ENCODE results near the gene PPP2R3B. TPM values are rescaled to one million over a fixed set of nuclear protein-coding genes. Genes with fewer than 3 reads are reported as not detected.

Gene PPP2R3B
- total RNA-seq, 1 donor, result 9.1 TPM

DNA sequence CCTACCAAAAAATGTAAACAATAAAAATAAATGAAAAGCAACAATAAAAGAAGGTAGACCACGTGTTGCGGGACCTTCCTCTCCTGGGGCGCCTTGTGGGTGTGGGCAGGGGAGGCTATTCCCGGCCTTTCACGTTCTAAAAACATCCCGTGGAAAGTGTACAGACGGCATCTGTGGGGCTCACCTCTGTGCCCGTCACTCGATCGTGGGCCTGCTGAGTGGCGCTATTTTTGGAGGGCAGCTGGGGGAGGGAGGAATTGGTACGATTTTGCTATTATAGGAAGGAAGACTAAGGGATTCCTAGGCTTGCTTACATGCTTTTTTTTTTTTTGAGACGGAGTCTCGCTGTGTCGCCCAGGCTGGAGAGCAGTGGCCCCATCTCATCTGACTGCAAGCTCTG lies 13.6 kb upstream of the PPP2R3B start:
- TF ChIP-seq, protein P1, sequence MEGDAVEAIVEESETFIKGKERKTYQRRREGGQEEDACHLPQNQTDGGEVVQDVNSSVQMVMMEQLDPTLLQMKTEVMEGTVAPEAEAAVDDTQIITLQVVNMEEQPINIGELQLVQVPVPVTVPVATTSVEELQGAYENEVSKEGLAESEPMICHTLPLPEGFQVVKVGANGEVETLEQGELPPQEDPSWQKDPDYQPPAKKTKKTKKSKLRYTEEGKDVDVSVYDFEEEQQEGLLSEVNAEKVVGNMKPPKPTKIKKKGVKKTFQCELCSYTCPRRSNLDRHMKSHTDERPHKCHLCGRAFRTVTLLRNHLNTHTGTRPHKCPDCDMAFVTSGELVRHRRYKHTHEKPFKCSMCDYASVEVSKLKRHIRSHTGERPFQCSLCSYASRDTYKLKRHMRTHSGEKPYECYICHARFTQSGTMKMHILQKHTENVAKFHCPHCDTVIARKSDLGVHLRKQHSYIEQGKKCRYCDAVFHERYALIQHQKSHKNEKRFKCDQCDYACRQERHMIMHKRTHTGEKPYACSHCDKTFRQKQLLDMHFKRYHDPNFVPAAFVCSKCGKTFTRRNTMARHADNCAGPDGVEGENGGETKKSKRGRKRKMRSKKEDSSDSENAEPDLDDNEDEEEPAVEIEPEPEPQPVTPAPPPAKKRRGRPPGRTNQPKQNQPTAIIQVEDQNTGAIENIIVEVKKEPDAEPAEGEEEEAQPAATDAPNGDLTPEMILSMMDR (IDR thresholded peaks at IDR 0.05; ENCODE audit: insufficient read depth, low read depth, low read length), result no peak
- DNase-seq (ENCODE audit: low read depth), result no peak
- no peak overlapping the region for H3K4me3 ChIP-seq (ENCODE audit: low read depth, low read length)

DNA sequence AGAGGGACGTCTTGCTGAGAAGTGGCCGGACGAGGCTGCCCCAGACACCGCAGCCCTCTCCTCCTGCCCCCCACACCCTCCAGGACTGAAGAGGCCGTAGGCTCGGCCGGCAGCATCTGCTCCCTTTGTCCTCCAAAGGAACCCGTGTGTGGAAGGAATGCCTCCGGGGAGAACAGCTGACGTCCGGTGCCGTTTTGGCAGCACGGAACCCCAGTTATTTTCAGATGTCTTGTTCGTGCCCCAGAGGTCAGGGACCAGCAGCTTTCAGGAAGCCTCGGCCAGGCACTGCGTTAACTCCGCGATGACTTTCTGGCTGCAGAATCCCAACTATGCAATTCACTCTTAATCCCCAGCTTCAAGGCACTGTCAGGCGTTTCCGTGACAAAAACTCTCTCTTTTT lies 10.9 kb upstream of the PPP2R3B start:
- no peak overlapping the region for H3K4me3 ChIP-seq (ENCODE audit: low read depth, low read length)
- TF ChIP-seq, protein P1 (IDR thresholded peaks at IDR 0.05; ENCODE audit: insufficient read depth, low read depth, low read length), result no peak
- DNase-seq (ENCODE audit: low read depth), result peak; percentile 71

DNA sequence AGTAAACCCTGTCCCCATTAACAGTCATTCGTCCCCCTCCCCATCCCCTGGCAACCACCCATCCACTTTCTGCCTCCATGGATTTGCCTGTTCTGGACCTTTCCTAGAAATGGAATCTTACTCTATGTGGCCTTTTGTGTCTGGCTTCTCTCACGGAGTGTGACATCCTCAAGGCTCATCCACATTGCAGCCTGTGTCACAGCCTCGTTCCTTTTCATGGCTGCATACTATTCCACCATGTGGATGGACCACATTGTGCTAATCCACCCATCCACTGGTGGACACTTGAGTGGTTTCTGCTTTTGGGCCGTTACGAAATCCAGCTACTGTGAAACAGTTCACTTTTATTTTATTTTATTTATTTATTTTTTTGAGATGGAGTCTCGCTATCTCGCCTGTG lies 8.1 kb upstream of the PPP2R3B start:
- no peak for DNase-seq (ENCODE audit: low read depth)
- H3K4me3 ChIP-seq (ENCODE audit: low read depth, low read length), result no peak overlapping the region
- TF ChIP-seq, protein P1 (IDR thresholded peaks at IDR 0.05; ENCODE audit: insufficient read depth, low read depth, low read length), result no peak

DNA sequence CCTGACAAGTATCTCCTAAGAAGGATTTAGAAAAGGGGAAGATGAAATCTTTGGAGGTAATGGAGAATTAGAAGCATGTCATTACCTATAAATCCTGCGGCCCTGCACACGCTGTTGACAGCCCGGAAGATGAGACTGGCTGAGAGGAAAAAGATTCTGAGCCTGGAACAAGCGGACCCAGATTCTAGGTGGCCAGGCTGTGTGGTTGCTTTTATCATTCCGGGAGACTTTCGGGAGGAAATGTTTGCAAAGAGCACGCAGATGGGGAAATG lies 5.8 kb upstream of the PPP2R3B start:
- H3K4me3 ChIP-seq (ENCODE audit: low read depth, low read length), result no peak overlapping the region
- DNase-seq (ENCODE audit: low read depth), result no peak
- TF ChIP-seq, protein P1 (IDR thresholded peaks at IDR 0.05; ENCODE audit: insufficient read depth, low read depth, low read length), result no peak

DNA sequence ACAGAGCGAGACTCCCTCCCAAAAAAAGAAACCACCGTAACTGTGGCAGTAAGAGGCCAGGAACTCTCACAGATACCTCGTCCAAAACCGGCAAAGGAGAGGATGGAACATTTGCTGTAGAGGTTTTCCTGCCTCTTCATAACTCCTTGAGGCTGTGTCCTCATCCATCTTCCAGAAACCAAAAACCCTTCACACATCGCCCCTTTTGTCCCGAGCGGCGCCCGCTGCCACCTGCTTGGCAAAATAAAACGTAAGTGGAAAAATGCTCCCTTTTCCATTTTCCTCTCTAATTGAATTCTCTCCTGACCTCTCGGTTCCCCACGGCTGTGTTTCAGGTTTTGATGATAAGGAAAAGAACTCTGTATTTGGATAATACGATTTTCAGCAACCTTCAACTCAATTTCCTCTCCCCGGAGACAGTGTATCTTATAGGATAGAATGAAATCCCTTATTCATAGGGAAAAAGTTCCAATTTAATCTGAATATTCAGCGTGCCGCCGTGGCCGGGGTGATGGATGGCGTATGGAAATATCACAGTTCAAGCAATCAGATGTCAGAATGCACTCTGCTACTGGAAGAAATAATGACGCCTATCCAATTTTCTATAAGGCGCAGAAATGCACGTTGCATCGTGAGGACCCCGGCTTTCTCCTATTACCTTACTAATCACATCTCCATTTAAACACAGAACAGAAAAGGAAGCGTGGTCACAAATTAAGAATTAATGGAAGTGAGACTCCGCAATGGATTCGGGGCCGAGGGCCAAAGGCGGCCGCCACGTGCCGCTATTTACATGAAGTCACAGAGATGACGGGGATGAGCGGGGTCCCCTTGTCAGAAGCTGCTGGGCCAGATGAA lies 5.2 kb upstream of the PPP2R3B start:
- no peak overlapping the region for H3K4me3 ChIP-seq (ENCODE audit: low read depth, low read length)

DNA sequence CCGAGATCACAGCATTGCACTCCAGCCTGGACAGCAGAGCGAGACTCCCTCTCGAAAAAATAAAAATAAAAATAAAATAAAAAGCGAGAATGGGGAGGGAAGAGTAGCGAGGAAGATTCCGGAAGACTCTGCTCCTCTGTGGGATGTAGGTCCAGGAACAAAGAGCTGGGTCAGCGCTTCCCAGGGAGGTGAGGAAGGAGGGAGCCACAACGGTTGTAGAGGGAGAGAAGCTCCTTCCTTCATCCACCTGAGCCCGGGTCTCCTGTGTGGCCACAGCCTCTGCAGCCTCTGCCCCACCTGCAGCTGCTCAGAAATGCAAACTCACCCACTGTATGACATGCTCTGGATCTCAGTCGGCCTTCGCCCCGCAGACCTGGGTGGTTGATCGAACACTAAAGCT lies 3.8 kb upstream of the PPP2R3B start:
- TF ChIP-seq, protein P1 (IDR thresholded peaks at IDR 0.05; ENCODE audit: insufficient read depth, low read depth, low read length), result no peak
- no peak overlapping the region for H3K4me3 ChIP-seq (ENCODE audit: low read depth, low read length)
- no peak for DNase-seq (ENCODE audit: low read depth)

More for the DNA sequence above, 5.2 kb upstream of the PPP2R3B start:
- TF ChIP-seq, protein P1 (IDR thresholded peaks at IDR 0.05; ENCODE audit: insufficient read depth, low read depth, low read length), result no peak
- DNase-seq (ENCODE audit: low read depth), result no peak

DNA sequence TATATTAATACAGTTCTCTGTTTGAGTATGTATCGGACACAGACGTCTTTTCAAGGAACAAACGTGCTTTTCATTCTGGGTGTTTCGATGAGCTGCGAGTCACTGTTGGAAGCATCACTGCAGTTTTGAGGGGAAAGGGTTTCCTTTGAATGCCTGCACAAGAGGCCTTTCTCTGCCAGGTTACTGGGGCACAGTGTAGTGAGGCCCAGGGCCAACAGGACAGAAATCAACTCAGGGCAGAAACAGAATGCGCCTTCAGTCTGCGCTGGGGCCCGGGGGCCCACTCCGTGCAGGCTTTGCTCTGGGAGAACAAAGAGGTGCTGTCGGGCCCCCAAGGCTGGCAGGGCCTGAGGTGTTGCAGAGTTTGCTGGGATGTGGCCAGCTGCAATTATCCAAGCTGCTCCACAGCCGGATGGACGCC lies 2.3 kb upstream of the PPP2R3B start:
- TF ChIP-seq, protein P1 (IDR thresholded peaks at IDR 0.05; ENCODE audit: insufficient read depth, low read depth, low read length), result no peak
- no peak overlapping the region for H3K4me3 ChIP-seq (ENCODE audit: low read depth, low read length)
- DNase-seq (ENCODE audit: low read depth), result no peak

Measured in fibroblast of villous mesenchyme (primary cell).